Measurements from ENCODE around the gene NEGR1. TPM values are rescaled to one million over a fixed set of nuclear protein-coding genes. Genes with fewer than 3 reads are reported as not detected.

Gene NEGR1
- total RNA-seq, 1 experiment from 2014 or later, result 3.0 TPM

- no peak for DNase-seq (ENCODE audit: low spot score)
Measured at GRCh38 chr1:71357708-71358107, 924.6 kb downstream of the NEGR1 start.

- no peak for DNase-seq (ENCODE audit: low spot score)
Measured at GRCh38 chr1:71351438-71351837, 930.9 kb downstream of the NEGR1 start.

- no peak for DNase-seq (ENCODE audit: low spot score)
Measured at GRCh38 chr1:71350805-71351204, 931.5 kb downstream of the NEGR1 start.

GRCh38 chr1:71350330-71350729, 932.0 kb downstream of the NEGR1 start:
- no peak for DNase-seq (ENCODE audit: low spot score)
